Body of pancreas (tissue), 4 donors: ENCODE data around the gene OPA3. TPM values are rescaled to one million over a fixed set of nuclear protein-coding genes. Genes with fewer than 3 reads are reported as not detected.

Experiments
- ATAC-seq: fragments of 150-250 bp; one replicate; pipeline ENCODE4 v1.9.1; 2016
- DNase-seq, 4 donors: peaks; one replicate each; pipeline ENCODE4 v3.0.0-alpha.2; 2019
- H3K27ac ChIP-seq, 4 donors: fragments of 200-600 bp; sonication (generic); 1 replicate in 3 of 4; 2 replicates in 1 of 4; pipeline versions ENCODE4 v1.5.1 to v1.6.1; 2016 to 2019; ENCODE audit warnings: mild to moderate bottlenecking in 1 of 4, mixed read lengths in 1 of 4, moderate library complexity in 1 of 4
- H3K27me3 ChIP-seq, 2 donors: fragments of 200-600 bp; sonication (generic); one replicate each; pipeline ENCODE4 v1.6.0; 2016; ENCODE audit warnings: mild to moderate bottlenecking in 1 of 2
- H3K36me3 ChIP-seq, 2 donors: fragments of 200-600 bp; sonication (generic); replicated peaks in 1 of 2; 2 replicates each; pipeline ENCODE4 v1.5.1; 2016; ENCODE audit warnings: low read depth in 2 of 2; ENCODE audit not compliant: insufficient read depth in 1 of 2
- H3K4me1 ChIP-seq: fragments of 200-600 bp; sonication (generic); one replicate; pipeline ENCODE4 v1.6.0; 2016
- H3K4me3 ChIP-seq, 2 donors: fragments of 200-600 bp; sonication (generic); 1 replicate in 1 of 2; 2 replicates in 1 of 2; pipeline ENCODE4 v1.5.1; 2016 to 2019
- H3K9me3 ChIP-seq, 3 donors: fragments of 200-600 bp; sonication (generic); 1 replicate in 2 of 3; 2 replicates in 1 of 3; pipeline ENCODE4 v1.5.1; 2016
- CTCF ChIP-seq, 7 experiments: fragments of 450-650 bp in 4 of 7; fragments of 200-600 bp in 3 of 7; sonication (generic) in 3 of 7; IDR thresholded peaks; one replicate each; pipeline ENCODE4 v1.5.1; 2016 to 2019; ENCODE audit warnings: antibody characterized with exemption in 7 of 7
- POLR2A ChIP-seq, 3 donors: fragments of 450-650 bp; IDR thresholded peaks; one replicate each; pipeline ENCODE4 v1.6.1; 2016; ENCODE audit warnings: antibody characterized with exemption in 3 of 3, mild to moderate bottlenecking in 2 of 3
- WGBS, 2 donors: methylation state at CpG; one replicate each; pipeline ENCODE4 v1.1.5; 2017; 5-methylcytosine and 5-hydroxymethylcytosine counted together
- intact Hi-C: fragments of 100-400 bp; cut with DNase I; formaldehyde crosslinking; loops from one replicate; pipeline ENCODE4 v1.15.1; 2023
- total RNA-seq, 2 donors: library from RNA; depleted of rRNA; stranded (reverse); fragments of >200 nt; gene quantifications; one replicate each; pipeline ENCODE4 v1.1.0, GENCODE V29; 2016

The OPA3 gene
- total RNA-seq, 2 donors from 2014 or later: 4.2 to 22.7 TPM

- peaks cover 23% of the 10 kb centered on the region for H3K4me1 ChIP-seq
- H3K27ac ChIP-seq: peak overlapping the region; percentile 90 to 99 (median 94)
- no peak for DNase-seq
- H3K4me3 ChIP-seq: no peak overlapping the region
- no peaks in the 10 kb centered on the region for H3K27me3 ChIP-seq
- WGBS, 2 donors: 44 to 56% methylated on average over 5 of the region's 5 CpGs
- TF ChIP-seq POLR2A (IDR thresholded peaks at IDR 0.05): no peak
- TF ChIP-seq CTCF (IDR thresholded peaks at IDR 0.05): no peak
- no peaks in the 10 kb centered on the region for H3K36me3 ChIP-seq
- H3K9me3 ChIP-seq: no peaks in the 10 kb centered on the region
- no peak for ATAC-seq
- intact Hi-C loops: no loop called here
Observed at GRCh38 chr19:45505996-45506245, 78.7 kb downstream of the OPA3 start.

GRCh38 chr19:45505151-45505995 lies 79.2 kb downstream of the OPA3 start:
- Histone ChIP-seq H3K27ac (peak overlapping the region; percentile 90 to 99 (median 94)), H3K9me3 (no peaks in the 10 kb centered on the region), H3K27me3 (no peaks in the 10 kb centered on the region), H3K4me1 (peaks cover 23% of the 10 kb centered on the region), H3K36me3 (no peaks in the 10 kb centered on the region), H3K4me3 (no peak overlapping the region)
- 61 to 65% methylated on average over 8 of the region's 8 CpGs for WGBS, 2 donors
- intact Hi-C loops: no loop called here
- ATAC-seq (no peak), DNase-seq (peak in 1 of 4 donors; percentile 37)
- TF ChIP-seq CTCF (IDR thresholded peaks at IDR 0.05) (no peak), POLR2A (IDR thresholded peaks at IDR 0.05) (no peak)

DNA sequence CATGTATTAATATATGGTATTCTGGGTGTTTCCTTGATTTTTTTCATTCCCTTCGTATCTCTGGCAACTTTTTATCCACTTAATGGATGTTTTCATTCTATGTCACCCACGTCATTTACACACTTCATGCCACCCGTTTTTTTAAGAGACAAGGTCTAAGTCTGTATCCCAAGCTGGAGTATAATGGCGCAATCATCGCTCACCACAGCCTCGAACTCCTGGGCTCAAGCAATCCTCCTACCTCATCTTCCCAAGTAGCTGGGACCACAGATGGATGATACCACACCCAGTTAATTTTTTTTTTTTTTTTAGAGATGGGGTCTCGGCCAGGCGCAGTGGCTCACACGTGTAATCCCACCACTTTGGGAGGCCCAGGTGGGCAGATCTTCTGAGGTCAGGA lies 80.7 kb downstream of the OPA3 start:
- Histone ChIP-seq H3K27ac (no peak overlapping the region), H3K27me3 (no peaks in the 10 kb centered on the region), H3K9me3 (no peaks in the 10 kb centered on the region), H3K36me3 (no peaks in the 10 kb centered on the region), H3K4me1 (peaks cover 25% of the 10 kb centered on the region), H3K4me3 (no peak overlapping the region)
- TF ChIP-seq CTCF (IDR thresholded peaks at IDR 0.05) (no peak), POLR2A (IDR thresholded peaks at IDR 0.05) (no peak)
- WGBS, 2 donors: 77% methylated on average over 9 of the region's 9 CpGs
- intact Hi-C loops: no loop called here
- DNase-seq (no peak), ATAC-seq (no peak)

DNA sequence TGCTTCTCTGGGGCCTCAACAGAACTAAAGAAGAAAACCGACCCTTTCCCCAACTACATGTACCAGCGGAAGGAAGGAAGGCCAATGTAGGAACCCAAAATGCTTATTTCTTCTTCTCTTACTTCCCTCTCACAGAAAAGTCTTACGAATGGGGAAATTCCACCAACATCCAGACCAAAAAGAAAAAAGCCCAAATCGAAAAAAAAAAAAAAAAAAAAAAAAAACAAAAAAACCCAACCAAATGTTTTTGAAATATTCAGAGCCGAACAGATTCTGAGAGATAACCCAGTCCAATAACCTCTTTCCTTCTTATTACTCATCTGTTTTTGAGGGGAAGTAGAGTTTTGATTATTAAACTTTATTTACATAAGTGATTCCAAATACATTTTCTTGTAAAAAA lies 82.5 kb downstream of the OPA3 start:
- no peak overlapping the region for H3K4me3 ChIP-seq
- TF ChIP-seq POLR2A (IDR thresholded peaks at IDR 0.05) (no peak), CTCF (IDR thresholded peaks at IDR 0.05) (no peak)
- no peaks in the 10 kb centered on the region for H3K9me3 ChIP-seq
- 64 to 65% methylated on average over 5 of the region's 5 CpGs for WGBS, 2 donors
- H3K27me3 ChIP-seq: no peaks in the 10 kb centered on the region
- H3K4me1 ChIP-seq: peaks cover 32% of the 10 kb centered on the region
- no peaks in the 10 kb centered on the region for H3K36me3 ChIP-seq
- no peak for DNase-seq
- ATAC-seq: no peak
- peak overlapping the region in 1 of 4 donors; percentile 12 for H3K27ac ChIP-seq
- intact Hi-C loops: no loop called here

GRCh38 chr19:45501730-45502014 lies 82.9 kb downstream of the OPA3 start:
- 35 to 59% methylated on average over 2 of the region's 2 CpGs for WGBS, 2 donors
- Histone ChIP-seq H3K36me3 (no peaks in the 10 kb centered on the region), H3K4me1 (peaks cover 34% of the 10 kb centered on the region), H3K9me3 (no peaks in the 10 kb centered on the region), H3K27ac (no peak overlapping the region), H3K27me3 (no peaks in the 10 kb centered on the region), H3K4me3 (no peak overlapping the region)
- no peak for ATAC-seq
- no peak for DNase-seq
- intact Hi-C loops: no loop called here
- no peak for TF ChIP-seq POLR2A (IDR thresholded peaks at IDR 0.05)
- TF ChIP-seq CTCF (IDR thresholded peaks at IDR 0.05): no peak
